ENCODE data around the gene TNNT3. TPM values are rescaled to one million over a fixed set of nuclear protein-coding genes. Genes with fewer than 3 reads are reported as not detected.

Gene TNNT3
- total RNA-seq = 1 to 10 TPM; 1.2 to 6.6 (median 4.1) TPM

- intact Hi-C loops (cut with DNase I; ENCODE audit: low total_unique reads) = loop anchor here (5.0 kb wide), 1 partner anchor 37 kb away; no protein-coding TSS in a partner anchor
- no peak within 1 kb of the TSS for H3K4me3 ChIP-seq (ENCODE audit: low read depth, poor library complexity, severe bottlenecking)
- 65 to 69% methylated on average over 21 to 27 of the region's 31 CpGs for WGBS, 2 donors
- TF ChIP-seq POLR2A (IDR thresholded peaks at IDR 0.05) = no peak
- TF ChIP-seq, protein P1, sequence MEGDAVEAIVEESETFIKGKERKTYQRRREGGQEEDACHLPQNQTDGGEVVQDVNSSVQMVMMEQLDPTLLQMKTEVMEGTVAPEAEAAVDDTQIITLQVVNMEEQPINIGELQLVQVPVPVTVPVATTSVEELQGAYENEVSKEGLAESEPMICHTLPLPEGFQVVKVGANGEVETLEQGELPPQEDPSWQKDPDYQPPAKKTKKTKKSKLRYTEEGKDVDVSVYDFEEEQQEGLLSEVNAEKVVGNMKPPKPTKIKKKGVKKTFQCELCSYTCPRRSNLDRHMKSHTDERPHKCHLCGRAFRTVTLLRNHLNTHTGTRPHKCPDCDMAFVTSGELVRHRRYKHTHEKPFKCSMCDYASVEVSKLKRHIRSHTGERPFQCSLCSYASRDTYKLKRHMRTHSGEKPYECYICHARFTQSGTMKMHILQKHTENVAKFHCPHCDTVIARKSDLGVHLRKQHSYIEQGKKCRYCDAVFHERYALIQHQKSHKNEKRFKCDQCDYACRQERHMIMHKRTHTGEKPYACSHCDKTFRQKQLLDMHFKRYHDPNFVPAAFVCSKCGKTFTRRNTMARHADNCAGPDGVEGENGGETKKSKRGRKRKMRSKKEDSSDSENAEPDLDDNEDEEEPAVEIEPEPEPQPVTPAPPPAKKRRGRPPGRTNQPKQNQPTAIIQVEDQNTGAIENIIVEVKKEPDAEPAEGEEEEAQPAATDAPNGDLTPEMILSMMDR (IDR thresholded peaks at IDR 0.05) = no peak
- DNase-seq (ENCODE audit: low spot score in 2 of 2) = no peak
Measured at GRCh38 chr11:1919391-1920127, at the start of gene TNNT3. Gene TNNT3 (plus strand): TSS chr11:1919703. CDS start chr11:1922875, 3,172 bp downstream.

GRCh38 chr11:1870326-1870696, 49.2 kb upstream of the TNNT3 start:
- TF ChIP-seq POLR2A (IDR thresholded peaks at IDR 0.05) = no peak
- DNase-seq (ENCODE audit: low spot score in 2 of 2) = no peak
- no peak overlapping the region for H3K4me3 ChIP-seq (ENCODE audit: low read depth, poor library complexity, severe bottlenecking)
- intact Hi-C loops (cut with DNase I; ENCODE audit: low total_unique reads) = no loop called here
- WGBS, 2 donors = 25 to 44% methylated on average over 11 of the region's 12 CpGs

DNA sequence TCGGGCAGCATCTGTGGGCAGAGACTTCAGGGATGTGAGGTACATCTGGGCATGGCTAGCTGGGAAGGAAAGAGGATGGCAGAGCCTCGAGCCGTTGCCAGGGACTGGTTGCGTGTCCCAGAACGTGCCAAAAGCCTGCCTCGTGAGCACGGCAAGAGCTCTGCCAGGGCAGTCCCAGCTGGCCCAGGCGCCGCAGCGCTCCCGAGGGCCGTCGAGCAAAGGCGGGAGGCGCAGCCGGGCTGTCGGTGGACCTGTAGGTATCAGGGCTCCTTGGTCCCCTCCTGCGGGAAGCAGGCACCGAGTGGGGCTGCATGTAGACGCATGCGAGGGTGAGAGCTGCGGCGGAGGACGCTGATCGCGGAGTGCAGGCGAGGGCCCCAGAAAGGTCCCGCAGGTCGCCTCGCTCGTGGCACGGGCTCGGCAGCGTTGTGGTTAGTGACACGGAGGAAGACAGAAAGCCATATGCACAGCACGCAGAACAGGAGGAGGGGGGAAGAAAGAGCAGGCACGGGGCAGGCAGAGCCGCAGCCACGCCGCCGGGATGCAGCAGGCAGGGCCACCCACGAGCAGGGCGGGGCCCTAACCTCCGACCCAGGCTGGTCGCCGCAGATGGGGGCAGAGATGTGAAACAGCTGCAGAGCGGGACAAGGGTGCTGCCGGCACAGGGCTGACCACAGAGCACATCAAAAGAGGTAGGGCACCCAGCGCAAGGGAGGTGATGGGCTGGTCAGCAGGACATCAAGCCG, 48.6 kb upstream of the TNNT3 start:
- no peak overlapping the region for H3K4me3 ChIP-seq (ENCODE audit: low read depth, poor library complexity, severe bottlenecking)
- intact Hi-C loops (cut with DNase I; ENCODE audit: low total_unique reads) = no loop called here
- no peak for TF ChIP-seq POLR2A (IDR thresholded peaks at IDR 0.05)
- TF ChIP-seq, protein P1 (IDR thresholded peaks at IDR 0.05) = no peak
- 13 to 21% methylated on average over 44 to 50 of the region's 50 CpGs for WGBS, 2 donors
- DNase-seq (ENCODE audit: low spot score in 2 of 2) = no peak

DNA sequence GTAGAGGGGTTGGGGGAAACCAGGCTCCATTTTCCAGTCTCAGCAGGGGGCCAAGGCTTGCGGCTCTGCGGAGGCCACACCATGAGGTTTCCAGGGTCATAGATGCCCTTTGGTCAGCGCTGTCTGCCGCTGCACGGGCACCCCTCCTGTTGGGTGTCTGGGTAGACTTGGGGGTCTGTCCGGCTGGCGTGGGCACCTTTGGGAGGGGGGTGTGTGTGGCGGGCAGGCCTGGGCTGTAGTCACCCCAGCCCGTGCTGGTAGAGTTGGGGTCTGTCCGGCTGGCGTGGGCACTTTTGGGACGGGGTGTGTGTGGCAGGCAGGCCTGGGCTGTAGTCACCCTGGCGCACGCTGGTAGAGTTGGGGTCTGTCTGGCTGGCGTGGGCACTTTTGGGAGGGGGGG, 48.0 kb upstream of the TNNT3 start:
- intact Hi-C loops (cut with DNase I; ENCODE audit: low total_unique reads) = no loop called here
- H3K4me3 ChIP-seq (ENCODE audit: low read depth, poor library complexity, severe bottlenecking) = no peak overlapping the region
- no peak for TF ChIP-seq POLR2A (IDR thresholded peaks at IDR 0.05)
- TF ChIP-seq, protein P1 (IDR thresholded peaks at IDR 0.05) = no peak
- 47 to 49% methylated on average over 15 of the region's 15 CpGs for WGBS, 2 donors
- no peak for DNase-seq (ENCODE audit: low spot score in 2 of 2)

DNA sequence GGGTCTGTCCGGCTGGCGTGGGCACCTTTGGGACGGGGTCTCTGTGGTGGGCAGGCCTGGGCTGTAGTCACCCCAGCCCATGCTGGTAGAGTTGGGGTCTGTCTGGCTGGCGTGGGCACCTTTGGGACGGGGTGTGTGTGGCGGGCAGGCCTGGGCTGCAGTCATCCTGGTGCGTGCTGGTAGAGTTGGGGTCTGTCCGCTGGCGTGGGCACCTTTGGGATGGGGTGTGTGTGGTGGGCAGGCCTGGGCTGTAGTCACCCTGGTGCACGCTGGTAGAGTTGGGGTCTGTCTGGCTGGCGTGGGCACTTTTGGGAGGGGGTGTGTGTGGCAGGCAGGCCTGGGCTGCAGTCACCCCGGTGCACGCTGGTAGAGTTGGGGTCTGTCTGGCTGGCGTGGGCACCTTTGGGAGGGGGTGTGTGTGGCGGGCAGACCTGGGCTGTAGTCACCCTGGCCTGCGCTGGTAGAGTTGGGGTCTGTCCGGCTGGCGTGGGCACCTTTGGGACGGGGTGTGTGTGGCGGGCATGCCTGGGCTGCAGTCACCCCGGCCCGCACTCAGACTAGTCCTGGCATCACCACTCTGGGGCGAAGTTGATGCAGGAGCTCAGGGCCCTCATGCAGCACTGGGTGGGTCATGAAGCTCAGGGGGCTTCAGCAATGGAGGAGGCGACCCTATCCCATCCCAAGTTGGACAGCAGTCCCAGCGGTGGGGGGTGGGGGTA, 47.1 kb upstream of the TNNT3 start:
- WGBS, 2 donors = 38 to 44% methylated on average over 14 to 25 of the region's 25 CpGs
- no peak overlapping the region for H3K4me3 ChIP-seq (ENCODE audit: low read depth, poor library complexity, severe bottlenecking)
- intact Hi-C loops (cut with DNase I; ENCODE audit: low total_unique reads) = no loop called here
- TF ChIP-seq POLR2A (IDR thresholded peaks at IDR 0.05) = no peak
- TF ChIP-seq, protein P1 (IDR thresholded peaks at IDR 0.05) = no peak
- no peak for DNase-seq (ENCODE audit: low spot score in 2 of 2)
